NCI-H146 treated with DMSO at 0.1 percent for 48 hours (cell line): Measurements from ENCODE around the gene SP2.

Experiments used
- DNase-seq: peaks from one replicate; lab custom pipeline; 2025; ENCODE audit not compliant: unreplicated experiment; lab: John Stamatoyannopoulos, UW

SP2 gene

GRCh38 chr17:47889734-47890529, 6.1 kb upstream of the SP2 start:
- DNase-seq = peak; percentile 60

GRCh38 chr17:47891545-47892088, 4.4 kb upstream of the SP2 start:
- no peak for DNase-seq

GRCh38 chr17:47894498-47895346, 1.3 kb upstream of the SP2 start:
- DNase-seq = no peak

- peak; percentile 20 for DNase-seq
Measured at GRCh38 chr17:47895347-47895855, 635 bp upstream of the SP2 start.

- no peak for DNase-seq
Measured at GRCh38 chr17:47896672-47897490, 845 bp downstream of the SP2 start.

- DNase-seq = no peak
Measured at GRCh38 chr17:47897561-47897960, 1.5 kb downstream of the SP2 start.

- DNase-seq = no peak
Measured at GRCh38 chr17:47898241-47898640, 2.2 kb downstream of the SP2 start.

GRCh38 chr17:47899643-47900042, 3.6 kb downstream of the SP2 start:
- no peak for DNase-seq

- no peak for DNase-seq
Measured at GRCh38 chr17:47901423-47901822, 5.4 kb downstream of the SP2 start.

- no peak for DNase-seq
Measured at GRCh38 chr17:47902039-47902744, 6.2 kb downstream of the SP2 start.

- no peak for DNase-seq
Measured at GRCh38 chr17:47905221-47905733, 9.2 kb downstream of the SP2 start.

GRCh38 chr17:47906443-47906842, 10.4 kb downstream of the SP2 start:
- DNase-seq = no peak

- no peak for DNase-seq
Measured at GRCh38 chr17:47907932-47908562, 12.0 kb downstream of the SP2 start.

GRCh38 chr17:47913050-47913449, 17.0 kb downstream of the SP2 start:
- no peak for DNase-seq

GRCh38 chr17:47914306-47914948, 18.4 kb downstream of the SP2 start:
- no peak for DNase-seq

- no peak for DNase-seq
Measured at GRCh38 chr17:47915776-47916398, 19.9 kb downstream of the SP2 start.

GRCh38 chr17:47916489-47917208, 20.6 kb downstream of the SP2 start:
- no peak for DNase-seq

- no peak for DNase-seq
Measured at GRCh38 chr17:47917581-47917980, 21.5 kb downstream of the SP2 start.
